GM12874 (cell line): Measurements from ENCODE around the gene TEX26.

Experiments
- TF ChIP-seq, protein P1 (sequence below): IDR thresholded peaks from 2 replicates; pipeline ENCODE4 v1.5.1; 2011; ENCODE audit warnings: low read depth, mild to moderate bottlenecking, control low read depth, low read length, moderate library complexity; ENCODE audit not compliant: insufficient read depth

TEX26 gene

DNA sequence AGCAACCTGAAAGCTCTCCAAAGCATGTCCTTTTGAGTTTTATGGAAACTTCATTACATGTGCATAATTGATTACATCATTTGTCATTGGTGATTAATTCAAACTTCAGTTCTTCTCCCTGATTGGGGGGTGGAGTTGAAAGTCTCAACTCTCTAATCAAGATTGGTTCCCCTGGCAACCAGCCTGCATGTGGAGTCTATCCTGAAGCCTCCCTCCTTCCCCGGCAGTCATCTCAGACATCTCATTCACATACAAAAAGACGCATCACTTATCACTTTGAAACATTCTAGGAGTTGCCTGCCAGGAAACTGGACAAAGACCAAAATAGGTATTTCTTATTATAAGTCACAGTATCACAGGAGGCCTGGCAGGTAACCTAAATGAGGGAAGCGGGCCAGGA lies 50.5 kb downstream of the TEX26 start:
- TF ChIP-seq, protein P1, sequence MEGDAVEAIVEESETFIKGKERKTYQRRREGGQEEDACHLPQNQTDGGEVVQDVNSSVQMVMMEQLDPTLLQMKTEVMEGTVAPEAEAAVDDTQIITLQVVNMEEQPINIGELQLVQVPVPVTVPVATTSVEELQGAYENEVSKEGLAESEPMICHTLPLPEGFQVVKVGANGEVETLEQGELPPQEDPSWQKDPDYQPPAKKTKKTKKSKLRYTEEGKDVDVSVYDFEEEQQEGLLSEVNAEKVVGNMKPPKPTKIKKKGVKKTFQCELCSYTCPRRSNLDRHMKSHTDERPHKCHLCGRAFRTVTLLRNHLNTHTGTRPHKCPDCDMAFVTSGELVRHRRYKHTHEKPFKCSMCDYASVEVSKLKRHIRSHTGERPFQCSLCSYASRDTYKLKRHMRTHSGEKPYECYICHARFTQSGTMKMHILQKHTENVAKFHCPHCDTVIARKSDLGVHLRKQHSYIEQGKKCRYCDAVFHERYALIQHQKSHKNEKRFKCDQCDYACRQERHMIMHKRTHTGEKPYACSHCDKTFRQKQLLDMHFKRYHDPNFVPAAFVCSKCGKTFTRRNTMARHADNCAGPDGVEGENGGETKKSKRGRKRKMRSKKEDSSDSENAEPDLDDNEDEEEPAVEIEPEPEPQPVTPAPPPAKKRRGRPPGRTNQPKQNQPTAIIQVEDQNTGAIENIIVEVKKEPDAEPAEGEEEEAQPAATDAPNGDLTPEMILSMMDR = no peak

DNA sequence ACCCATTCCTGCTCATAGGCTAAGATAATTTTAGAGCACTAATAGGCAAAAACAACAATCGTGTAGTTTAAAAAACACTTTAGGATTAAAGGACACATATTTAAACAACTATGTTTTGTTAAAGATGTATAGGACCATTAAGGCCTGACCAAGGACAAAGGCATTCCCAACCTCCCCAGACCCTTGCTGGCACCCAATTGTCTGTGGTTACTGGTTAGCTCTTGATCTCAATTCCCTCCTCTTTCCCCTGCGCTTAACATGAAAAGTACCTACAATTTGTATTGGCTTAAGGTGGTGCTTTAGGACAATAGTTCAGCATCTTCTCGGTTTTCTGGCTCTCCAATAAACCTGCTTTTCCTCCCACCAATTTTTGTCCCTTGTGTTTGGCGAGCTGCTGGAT lies 51.0 kb downstream of the TEX26 start:
- TF ChIP-seq, protein P1 = no peak

DNA sequence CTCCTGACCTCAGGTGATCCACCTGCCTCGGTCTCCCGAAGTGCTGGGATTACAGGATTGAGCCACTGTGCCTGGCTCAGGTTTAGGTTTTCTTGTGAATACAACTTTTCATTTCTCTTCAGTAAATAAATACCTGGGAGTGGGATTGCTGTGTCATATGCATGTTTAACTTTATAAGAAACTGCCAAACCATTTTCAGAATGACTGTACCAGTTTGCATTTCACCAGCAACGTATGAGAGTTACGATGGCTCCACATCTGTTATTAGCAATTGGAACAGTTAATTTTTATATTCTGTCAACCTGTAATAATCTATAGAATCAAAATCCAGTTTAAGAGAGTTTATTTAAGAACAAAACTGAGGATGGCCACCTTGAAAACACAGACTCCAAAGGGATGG lies 52.2 kb downstream of the TEX26 start:
- TF ChIP-seq, protein P1 = no peak

DNA sequence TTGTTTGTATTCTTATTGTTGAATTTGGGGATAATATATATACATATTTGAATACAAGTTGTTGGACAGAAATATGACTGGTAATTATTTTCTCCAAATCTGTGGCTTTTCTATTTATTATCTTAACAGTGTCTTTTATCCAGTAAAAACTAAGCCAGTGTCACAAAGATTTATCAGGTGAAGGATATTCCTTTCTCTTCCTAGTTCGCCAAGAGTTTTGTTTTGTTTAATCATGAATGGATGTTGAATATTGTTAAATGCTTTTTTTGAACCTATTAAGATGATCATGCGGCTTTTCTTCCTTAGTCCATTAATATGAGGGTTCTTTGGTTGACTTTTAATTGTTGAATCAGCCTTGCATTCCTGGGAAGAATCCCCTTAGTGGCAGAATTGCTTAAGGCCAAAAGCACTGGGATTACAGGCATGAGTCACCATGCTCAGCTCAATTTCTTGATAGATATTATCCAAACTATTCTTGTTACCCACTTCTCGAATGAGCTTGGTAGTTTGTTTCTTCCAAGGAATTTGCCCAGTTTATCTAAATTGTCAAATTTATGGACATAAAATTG lies 53.3 kb downstream of the TEX26 start:
- TF ChIP-seq, protein P1 = no peak

DNA sequence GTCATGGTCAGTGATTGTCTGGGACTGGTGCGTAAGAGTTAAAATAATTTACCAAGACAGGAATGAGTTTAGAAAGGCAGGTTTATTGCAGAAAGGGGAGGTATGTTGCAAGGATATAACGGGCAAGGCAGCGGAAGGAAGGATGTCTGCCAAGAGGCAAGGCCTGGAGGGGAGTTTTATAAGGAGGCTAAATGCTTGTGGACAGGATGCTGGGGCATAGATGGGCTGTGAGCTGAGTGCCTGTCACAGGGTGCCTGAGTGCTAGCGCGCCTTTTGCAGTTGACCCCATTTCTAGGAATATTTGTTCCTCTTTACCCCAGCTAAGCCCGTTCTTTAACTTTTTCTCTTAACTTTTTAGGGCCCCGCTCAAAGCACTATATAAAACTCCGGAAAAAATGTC lies 58.7 kb downstream of the TEX26 start:
- TF ChIP-seq, protein P1 = no peak

DNA sequence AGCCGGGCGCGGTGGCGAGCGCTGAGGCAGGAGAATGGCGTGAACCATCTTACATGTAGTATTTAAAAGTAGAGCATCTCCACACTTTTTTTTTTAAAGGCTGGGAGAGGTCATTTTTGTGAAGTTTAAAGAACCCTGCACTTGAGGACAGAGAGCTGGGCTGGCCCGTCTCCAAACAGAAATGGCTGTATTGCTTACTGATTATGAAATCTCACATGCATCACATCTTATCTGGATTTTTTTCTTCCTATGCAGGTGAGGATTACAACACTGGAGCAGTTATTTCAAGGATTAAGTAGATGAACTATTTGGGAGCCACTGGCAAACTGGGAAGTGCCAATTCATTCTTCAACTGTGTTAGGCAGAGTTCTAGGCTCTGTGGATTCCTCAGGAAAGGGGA lies 59.5 kb downstream of the TEX26 start:
- TF ChIP-seq, protein P1 = no peak

DNA sequence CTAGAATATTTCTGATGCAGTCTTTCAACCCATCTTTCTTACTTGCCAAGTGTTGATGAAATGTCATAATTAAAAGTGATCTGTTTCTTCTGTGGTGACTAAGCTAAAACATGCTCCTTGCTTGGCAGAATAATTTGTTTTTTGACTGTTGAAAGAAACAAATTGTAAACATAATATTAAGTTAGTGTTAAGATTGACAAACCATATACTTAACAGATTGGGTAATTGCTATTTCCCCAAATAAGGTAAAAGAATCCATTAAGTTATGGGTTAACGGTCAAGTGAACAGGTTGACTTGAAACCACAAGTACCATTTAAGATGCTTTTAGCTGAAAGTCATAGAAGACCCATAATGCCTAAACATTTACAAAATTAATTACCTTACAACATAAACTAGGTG lies 62.9 kb downstream of the TEX26 start:
- TF ChIP-seq, protein P1 = no peak
